ENCODE data around the gene ARMH1.
"Not testable (repeated sequence)": the region's sequence is repeated elsewhere in the genome, so short reads cannot be mapped to it uniquely, and the experiment has no call there.

ARMH1 gene

DNA sequence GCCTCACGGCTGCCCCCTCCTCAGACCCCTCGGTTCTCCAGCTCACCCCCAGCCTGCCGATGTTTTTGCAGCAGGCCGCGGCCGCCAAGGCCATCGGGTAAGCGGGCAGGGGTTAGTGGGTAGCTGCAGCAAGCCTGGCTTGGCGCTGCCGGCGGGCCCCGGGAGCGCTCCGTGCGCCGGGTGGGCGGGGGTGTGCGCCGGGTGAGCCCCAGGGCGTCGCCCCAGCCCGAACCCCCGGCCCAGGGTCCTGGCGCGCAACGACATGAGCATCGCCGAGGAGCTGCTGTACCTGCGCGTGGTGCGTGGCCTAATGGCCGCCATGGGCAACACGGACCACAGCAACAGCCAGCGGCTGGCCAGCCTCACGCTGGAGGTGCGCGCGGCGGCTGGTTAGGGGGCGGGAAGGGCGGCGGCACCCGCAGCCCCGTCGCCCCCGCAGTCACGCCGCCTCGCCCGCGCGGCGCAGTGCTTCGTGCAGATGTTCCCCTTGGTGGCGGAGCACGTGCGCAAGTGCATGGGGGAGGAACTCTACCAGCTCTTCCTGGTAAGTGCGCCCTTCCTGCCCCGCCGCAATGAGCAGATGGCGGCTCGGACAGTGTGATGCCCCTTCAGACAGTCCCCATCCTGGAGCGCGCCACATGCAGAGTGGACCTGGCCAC lies 49.9 kb downstream of the ARMH1 start:
- DNase-seq = no peak

DNA sequence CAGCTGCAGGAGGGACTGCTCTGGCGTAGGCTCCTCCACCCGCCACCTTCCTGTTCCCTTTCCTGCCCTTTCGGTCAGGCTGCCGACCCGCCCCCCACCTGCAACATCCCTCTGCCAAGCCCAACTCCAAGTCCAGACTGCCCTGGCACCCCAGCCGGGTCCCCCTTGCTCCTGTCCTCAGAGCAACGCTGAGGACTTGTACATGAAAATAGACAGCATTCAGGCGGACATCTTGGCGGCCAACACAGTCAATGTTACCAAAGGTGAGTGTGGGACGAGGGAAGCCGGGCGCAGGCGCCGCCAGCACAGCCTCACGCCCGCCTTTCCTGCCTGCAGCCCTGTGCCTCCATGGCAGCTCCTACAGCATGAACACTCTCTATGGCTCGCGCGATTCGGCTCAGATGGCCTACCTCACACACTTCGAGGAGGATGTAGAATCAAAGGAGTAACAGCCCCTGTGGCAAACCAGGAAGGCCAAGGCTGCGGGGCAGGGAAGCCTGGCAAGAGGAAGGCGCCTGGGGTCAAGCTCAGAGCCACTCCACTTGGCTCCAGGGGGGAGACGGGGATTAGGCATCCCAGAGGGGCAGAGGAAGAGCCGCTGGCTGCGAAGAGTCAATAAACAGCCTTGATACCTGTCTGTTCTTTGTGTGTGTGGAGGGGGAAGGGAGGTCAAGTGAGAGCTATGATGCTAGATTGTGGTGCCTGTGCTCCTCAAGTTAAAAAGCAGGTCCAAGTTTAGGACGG lies 50.6 kb downstream of the ARMH1 start:
- no peak for DNase-seq

DNA sequence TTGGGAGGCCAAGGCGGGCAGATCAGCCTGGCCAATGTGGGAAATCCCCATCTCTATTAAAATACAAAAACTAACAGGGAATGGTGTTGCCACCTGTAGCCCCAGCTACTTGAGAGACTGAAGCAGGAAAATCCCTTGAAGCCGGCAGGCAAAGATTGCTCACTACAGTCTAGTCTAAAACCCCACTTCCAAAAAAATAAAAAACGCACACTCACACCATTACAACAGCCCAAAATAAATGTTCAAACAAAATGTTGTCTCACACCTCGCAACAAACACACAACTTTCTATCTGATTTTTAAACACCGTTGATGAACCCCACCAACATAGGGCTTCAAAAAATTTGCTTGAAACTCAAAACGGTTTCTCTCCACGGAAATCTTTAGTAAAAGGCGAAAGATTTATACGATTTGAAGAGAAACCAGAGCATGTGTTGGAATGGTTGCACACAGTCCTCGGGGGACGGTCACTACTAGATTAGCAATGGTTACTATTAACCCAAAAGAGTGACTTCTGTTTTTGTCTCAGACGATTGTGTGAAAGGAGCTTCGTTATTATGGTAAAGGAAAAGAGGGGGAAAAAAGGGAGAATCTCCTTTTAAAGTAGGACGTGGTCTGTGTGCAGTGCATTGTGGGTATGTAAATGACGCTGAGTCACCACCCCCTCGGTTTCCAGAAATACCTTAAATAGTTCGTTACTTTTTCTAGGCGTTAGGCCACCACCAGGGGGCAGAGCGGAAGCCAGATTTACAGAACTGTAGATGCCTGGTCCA lies 56.4 kb downstream of the ARMH1 start, which contains the start of gene RNU5D-1:
TSS of gene RNU5D-1 (minus strand) at position 430 of the 772 bp plus-strand sequence.
- peak; percentile 98 for DNase-seq

DNA sequence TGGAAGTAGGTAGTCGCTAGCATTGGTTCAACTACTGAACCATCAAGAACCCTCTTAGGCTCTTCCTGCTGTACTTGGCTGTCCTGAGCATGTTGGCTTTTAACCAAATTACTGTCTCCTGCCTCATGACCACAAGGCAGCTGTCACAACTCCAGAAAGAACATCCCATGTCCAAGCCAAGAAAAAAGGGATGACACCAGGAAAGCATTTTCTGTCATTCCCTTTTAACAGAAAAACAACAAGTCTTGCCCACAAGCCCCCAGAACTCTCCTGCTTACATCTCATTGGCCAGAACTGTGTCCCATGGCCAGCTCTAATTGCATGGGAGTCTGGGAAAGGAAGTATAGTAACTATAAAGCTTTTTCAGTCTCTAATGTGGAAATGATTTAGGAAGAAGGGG lies 58.9 kb downstream of the ARMH1 start:
- no peak for DNase-seq

DNA sequence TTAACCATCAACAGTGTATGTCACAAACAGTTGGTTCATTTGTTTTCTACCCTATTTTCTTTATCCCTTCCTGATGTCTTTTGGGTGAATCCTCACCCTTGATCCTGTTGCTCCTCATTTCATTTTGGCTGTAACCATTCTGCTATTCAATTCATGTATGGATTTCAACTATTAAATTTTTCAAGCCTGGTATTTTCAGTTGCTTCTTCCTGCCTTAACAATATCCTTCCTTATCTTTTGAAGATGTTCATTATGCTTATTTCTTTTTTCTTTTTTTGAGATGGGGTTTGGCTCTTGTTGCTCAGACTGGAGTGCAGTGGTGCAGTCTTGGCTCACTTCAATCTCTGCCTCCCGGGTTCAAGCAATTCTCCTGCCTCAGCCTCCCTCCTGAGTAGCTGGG lies 59.3 kb downstream of the ARMH1 start:
- DNase-seq = no peak

DNA sequence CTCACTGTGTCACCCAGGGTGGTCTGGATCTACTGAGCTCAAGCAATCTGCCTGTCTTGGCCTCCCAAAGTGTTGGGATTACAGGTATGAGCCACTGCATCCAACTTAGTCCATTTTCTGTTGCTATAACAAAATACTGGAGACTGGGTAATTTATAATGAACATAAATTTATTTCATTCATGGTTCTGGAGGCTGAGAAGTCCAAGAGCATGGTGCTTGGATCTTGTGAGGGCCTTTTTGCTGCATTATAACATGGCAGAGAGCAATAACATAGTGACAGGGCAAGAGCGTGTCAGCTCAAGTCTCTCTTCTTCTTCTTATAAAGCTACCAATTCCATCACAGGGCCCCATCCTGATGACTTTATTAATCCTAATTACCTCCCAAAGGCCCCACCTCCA lies 61.5 kb downstream of the ARMH1 start:
- DNase-seq = no peak

DNA sequence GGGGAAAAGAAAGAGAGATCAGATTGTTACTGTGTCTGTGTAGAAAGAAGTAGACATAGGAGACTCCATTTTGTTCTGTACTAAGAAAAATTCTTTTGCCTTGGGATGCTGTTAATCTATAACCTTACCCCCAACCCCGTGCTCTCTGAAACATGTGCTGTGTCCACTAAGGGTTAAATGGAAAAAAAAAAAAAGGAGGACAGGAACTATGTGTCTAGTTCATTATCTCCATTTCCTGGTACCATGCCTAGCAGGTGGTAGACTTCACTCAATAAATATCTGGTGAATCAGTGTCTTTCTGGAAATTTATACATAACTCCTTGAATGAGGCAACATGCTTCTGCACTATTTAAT lies 64.4 kb downstream of the ARMH1 start:
- not testable (repeated sequence) for DNase-seq

DNA sequence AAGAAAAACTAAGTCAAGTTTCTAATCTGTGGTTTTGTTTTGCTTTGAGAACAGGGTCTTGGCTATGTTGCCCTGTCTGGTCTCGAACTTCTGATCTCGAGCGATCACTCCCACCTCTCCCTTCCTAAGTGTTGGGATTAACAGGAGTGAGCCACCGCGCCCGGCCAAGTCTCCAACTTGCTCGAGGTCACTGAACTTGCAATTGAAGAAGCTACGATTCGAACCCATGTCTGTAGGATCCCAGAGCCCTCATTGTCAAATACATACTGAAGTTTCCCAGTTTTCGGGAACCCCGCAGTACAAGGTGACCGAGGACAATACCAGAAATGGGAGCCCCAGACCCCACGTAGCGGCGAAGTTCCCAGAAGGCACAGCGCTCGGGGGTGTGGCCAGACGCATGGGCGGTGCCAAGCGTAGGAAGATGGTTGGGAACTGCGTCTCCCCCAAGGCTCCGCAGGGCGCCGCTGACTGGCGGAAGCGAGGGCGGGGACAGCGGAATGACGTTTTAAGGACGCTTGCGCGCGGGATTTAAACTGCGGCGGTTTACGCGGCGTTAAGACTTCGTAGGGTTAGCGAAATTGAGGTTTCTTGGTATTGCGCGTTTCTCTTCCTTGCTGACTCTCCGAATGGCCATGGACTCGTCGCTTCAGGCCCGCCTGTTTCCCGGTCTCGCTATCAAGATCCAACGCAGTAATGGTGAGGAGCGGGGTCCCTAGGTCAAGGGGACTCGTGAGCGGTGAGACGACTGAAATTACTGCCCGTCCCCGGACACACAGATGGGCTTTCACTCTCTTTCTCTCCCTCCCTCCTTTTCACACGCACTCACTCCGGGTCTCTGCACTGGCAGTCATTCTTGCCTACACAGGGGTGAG lies 65.0 kb downstream of the ARMH1 start, which contains the start of gene KIF2C:
TSS of gene KIF2C (plus strand) at position 531 of the 872 bp plus-strand sequence. CDS start at position 627, 96 bp downstream.
- peak; percentile 97 for DNase-seq

DNA sequence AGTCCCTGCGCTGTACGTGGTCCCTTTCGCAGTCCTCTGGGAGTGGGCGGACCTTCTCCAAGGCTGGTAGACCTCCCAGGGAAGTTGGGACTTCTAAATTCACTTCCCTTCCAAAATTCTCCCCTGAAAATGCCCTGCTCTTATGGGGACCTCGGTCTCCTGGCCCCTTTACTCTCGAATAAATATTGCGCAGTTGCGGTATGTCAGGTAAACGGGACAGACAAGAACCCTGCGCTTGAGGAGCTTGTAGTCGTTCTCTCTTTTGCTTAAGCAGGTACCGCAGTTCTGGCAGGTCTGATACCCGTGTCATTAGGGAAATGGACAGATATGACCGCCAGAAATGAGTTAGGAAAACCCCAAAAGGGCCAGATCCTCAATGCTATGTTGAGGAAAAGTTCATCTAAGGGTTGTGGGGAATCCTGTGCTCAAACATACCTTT lies 65.7 kb downstream of the ARMH1 start:
- no peak for DNase-seq

DNA sequence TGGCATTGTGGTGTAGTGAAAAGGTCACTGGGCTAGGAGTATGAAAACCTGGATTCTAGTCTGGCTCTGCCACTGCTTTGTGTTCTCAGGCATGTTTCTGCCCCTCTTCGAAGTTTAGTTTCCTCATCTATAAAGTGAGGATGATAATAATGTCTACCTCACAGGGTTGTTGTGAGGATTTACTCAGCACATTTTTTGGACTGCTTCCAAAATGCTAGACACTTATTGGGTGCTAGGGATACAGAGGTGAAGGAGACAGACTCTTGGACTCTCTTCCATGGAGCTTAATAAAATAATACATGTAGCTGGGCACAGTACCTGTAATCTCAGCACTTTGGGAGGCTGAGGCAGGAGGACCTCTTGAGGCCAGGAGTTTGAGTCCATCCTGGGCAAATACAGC lies 68.7 kb downstream of the ARMH1 start:
- no peak for DNase-seq

DNA sequence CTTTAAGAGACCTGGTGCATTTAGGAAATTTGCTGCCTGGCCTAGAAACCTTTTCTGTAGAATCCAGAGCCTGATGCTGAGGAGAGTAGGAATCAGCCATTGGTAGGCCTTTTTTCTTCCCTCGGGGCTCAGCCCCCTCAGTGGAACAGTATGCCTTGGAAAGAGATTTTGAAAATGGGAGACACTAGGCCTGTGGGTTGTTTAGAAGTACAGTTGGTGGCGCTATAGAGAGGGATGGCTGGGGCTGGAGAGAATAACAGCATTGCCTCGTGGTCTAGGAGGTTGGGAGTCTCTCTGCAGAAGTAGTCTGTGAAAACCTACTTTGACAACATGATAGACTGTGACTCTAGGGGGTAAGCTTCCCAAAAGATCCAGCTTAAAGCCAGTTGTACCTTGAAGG lies 73.4 kb downstream of the ARMH1 start:
- DNase-seq = no peak

DNA sequence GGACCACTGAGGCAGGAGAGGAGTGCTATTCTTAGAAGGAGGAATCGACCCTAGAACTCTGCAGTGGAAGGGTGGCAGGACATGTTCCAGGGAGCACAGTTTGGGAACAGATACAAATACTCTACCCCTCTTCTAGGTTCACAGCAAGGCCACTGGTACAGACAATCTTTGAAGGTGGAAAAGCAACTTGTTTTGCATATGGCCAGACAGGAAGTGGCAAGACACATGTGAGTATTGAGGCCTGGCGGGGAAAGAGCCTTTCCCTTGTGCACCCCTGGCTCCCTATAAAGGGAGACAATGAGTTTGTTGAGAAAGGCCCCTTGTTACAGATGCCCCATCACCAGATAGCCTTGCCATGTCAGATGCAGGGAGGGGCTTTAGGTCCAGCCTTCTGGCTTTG lies 82.9 kb downstream of the ARMH1 start:
- DNase-seq = no peak

DNA sequence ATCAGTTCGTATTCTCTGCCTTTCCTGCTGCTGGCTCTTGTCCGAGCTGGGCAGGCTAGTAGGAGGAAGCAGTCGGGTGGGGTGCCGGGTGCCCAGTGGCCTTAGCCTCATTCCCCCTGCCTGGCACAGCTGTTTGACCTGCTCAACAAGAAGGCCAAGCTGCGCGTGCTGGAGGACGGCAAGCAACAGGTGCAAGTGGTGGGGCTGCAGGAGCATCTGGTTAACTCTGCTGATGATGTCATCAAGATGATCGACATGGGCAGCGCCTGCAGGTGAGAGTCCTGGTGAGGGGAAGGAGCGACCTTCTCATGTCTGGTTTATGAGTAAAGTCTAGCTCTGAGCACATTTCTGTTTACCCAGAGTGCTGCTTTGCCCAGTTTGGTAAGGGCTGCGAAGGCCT lies 84.6 kb downstream of the ARMH1 start:
- DNase-seq = no peak

DNA sequence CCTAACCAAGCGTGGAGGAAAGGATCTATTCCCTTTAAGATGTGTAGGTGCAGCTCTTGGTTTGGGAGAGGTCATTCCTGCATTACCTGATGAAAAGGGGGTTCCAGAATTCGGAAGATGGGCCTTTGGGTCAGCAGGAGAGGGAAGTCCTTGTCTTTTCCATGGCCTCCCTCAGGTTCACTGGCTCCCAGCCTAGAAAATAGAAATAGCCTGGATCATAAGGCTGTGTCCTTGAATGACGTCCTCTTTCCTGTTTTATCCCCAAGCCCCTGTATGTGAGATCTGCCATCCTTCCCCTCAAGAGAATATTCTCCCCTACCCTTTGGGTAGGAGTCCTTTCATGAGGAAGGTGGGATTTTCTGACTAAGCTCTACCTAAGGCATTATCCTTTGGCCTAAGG lies 86.4 kb downstream of the ARMH1 start:
- no peak for DNase-seq

DNA sequence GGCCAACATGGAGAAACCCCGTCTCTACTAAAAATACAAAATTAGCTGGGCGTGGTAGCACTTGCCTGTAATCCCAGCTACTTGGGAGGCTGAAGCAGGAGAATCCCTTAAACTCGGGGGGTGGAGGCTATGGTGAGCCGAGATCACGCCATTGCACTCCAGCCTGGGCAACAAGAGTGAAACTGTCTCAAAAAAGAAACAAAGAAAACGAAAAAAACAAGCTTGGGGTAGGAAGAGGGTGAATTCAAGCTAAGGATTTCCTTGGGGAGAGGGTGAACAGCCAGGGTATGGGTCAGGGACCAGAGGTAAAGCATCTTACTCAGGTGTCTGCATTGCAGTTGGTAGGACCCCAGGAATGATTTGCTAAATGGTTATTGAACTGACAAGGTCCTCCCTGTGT lies 91.9 kb downstream of the ARMH1 start:
- not testable (repeated sequence) for DNase-seq
